ENCODE results near the gene SMAD1.

Gene SMAD1

GRCh38 chr4:145488310-145488709 lies 6.7 kb downstream of the SMAD1 start:
- TF ChIP-seq CTCF (IDR thresholded peaks at IDR 0.05): no peak

GRCh38 chr4:145489556-145489955 lies 7.9 kb downstream of the SMAD1 start:
- TF ChIP-seq CTCF (IDR thresholded peaks at IDR 0.05): no peak

GRCh38 chr4:145490361-145490760 lies 8.7 kb downstream of the SMAD1 start:
- no peak for TF ChIP-seq CTCF (IDR thresholded peaks at IDR 0.05)

- TF ChIP-seq CTCF (IDR thresholded peaks at IDR 0.05): no peak
Observed at GRCh38 chr4:145490796-145491195, 9.1 kb downstream of the SMAD1 start.

GRCh38 chr4:145492376-145492775 lies 10.7 kb downstream of the SMAD1 start:
- TF ChIP-seq CTCF (IDR thresholded peaks at IDR 0.05): no peak

- TF ChIP-seq CTCF (IDR thresholded peaks at IDR 0.05): no peak
Observed at GRCh38 chr4:145493166-145493565, 11.5 kb downstream of the SMAD1 start.

- no peak for TF ChIP-seq CTCF (IDR thresholded peaks at IDR 0.05)
Observed at GRCh38 chr4:145494666-145495270, 13.1 kb downstream of the SMAD1 start.

- no peak for TF ChIP-seq CTCF (IDR thresholded peaks at IDR 0.05)
Observed at GRCh38 chr4:145496292-145496691, 14.6 kb downstream of the SMAD1 start.

All from LNCAP (cell line).